Measurements from ENCODE around the gene SNRPE. TPM values are rescaled to one million over a fixed set of nuclear protein-coding genes. Genes with fewer than 3 reads are reported as not detected.

Gene SNRPE
- total RNA-seq, 1 experiment from 2014 or later: 217 TPM

- intact Hi-C loops (cut with micrococcal nuclease; ENCODE audit: unreplicated experiment): no loop called here
- Histone ChIP-seq H3K4me3 (ENCODE audit: low read depth in 2 of 2, low read length in 2 of 2) (no peak overlapping the region), H3K4me1 (ENCODE audit: control insufficient read depth, insufficient read depth, low read length) (peaks cover 13% of the 10 kb centered on the region), H3K9me3 (ENCODE audit: control insufficient read depth, insufficient read depth, low read depth, low read length) (0 out of 2 replicates have a peak, but pooled peaks cover 5% of the 10 kb centered on the region), H3K27ac (ENCODE audit: low read length) (no peak overlapping the region), H3K27me3 (ENCODE audit: control insufficient read depth, insufficient read depth, low read length) (no peaks in the 10 kb centered on the region), H3K36me3 (ENCODE audit: control insufficient read depth, insufficient read depth, low read length) (no peaks in the 10 kb centered on the region)
- ChIA-PET POLR2A (no interaction called here), CTCF (no interaction called here)
- TF ChIP-seq POLR2AphosphoS5 (IDR thresholded peaks at IDR 0.05; ENCODE audit: low read depth, low read length): no peak
- no peak for TF ChIP-seq REST (IDR thresholded peaks at IDR 0.05; ENCODE audit: insufficient read depth in 1 of 2, low read depth in 2 of 2, low read length in 1 of 2)
- no peak for TF ChIP-seq SIN3A (IDR thresholded peaks at IDR 0.05; ENCODE audit: borderline replicate concordance, insufficient read depth, low read depth, low read length)
- TF ChIP-seq TCF7L2 (IDR thresholded peaks at IDR 0.05; ENCODE audit: low read depth, low read length): no peak
- TF ChIP-seq CTCF (IDR thresholded peaks at IDR 0.05): no peak
- no TSS peak for BruUV-seq (replicated peaks)
- DNase-seq (ENCODE audit: low read depth, low spot score) (no peak), ATAC-seq (no peak)
- in situ Hi-C loops (cut with HindIII; ENCODE audit: low pct_unique_long_range_greater_than_20kb, low sequenced_read_pairs): no loop called here
These were observed 30.6 kb downstream of the SNRPE start for GRCh38 chr1:203891950-203892349.

- TF ChIP-seq REST (IDR thresholded peaks at IDR 0.05; ENCODE audit: insufficient read depth in 1 of 2, low read depth in 2 of 2, low read length in 1 of 2): no peak
- TF ChIP-seq POLR2AphosphoS5 (IDR thresholded peaks at IDR 0.05; ENCODE audit: low read depth, low read length): no peak
- no peak for TF ChIP-seq SIN3A (IDR thresholded peaks at IDR 0.05; ENCODE audit: borderline replicate concordance, insufficient read depth, low read depth, low read length)
- no peak for TF ChIP-seq TCF7L2 (IDR thresholded peaks at IDR 0.05; ENCODE audit: low read depth, low read length)
- no peak for TF ChIP-seq CTCF (IDR thresholded peaks at IDR 0.05)
- no peak for DNase-seq (ENCODE audit: low read depth, low spot score)
- POLR2A ChIA-PET: no interaction called here
- Histone ChIP-seq H3K4me1 (ENCODE audit: control insufficient read depth, insufficient read depth, low read length) (no peaks in the 10 kb centered on the region), H3K36me3 (ENCODE audit: control insufficient read depth, insufficient read depth, low read length) (no peaks in the 10 kb centered on the region), H3K27me3 (ENCODE audit: control insufficient read depth, insufficient read depth, low read length) (no peaks in the 10 kb centered on the region), H3K9me3 (ENCODE audit: control insufficient read depth, insufficient read depth, low read depth, low read length) (0 out of 2 replicates have a peak, but pooled peaks cover 5% of the 10 kb centered on the region), H3K27ac (ENCODE audit: low read length) (no peak overlapping the region), H3K4me3 (ENCODE audit: low read depth in 2 of 2, low read length in 2 of 2) (no peak overlapping the region)
- ATAC-seq: no peak
- CTCF ChIA-PET: no interaction called here
- intact Hi-C loops (cut with micrococcal nuclease; ENCODE audit: unreplicated experiment): no loop called here
- no TSS peak for BruUV-seq (replicated peaks)
- in situ Hi-C loops (cut with HindIII; ENCODE audit: low pct_unique_long_range_greater_than_20kb, low sequenced_read_pairs): no loop called here
These were observed 37.3 kb downstream of the SNRPE start for GRCh38 chr1:203898458-203899352.

Data from Panc1 (cell line).